GM12878 (cell line): ENCODE data around the gene TTYH3. TPM values are rescaled to one million over a fixed set of nuclear protein-coding genes. Genes with fewer than 3 reads are reported as not detected.

ENCODE experiments used
- ATAC-seq: fragments of 200-7000 bp; cut with Tn5 transposase; 3 replicates; pipeline ENCODE4 v1.9.1; 2020; ENCODE audit warnings: mild to moderate bottlenecking, moderate library complexity
- BruUV-seq: library from RNA; stranded (reverse); fragments of 400-500 nt; replicated peaks from 2 replicates; lab custom pipeline; 2021; lab: Mats Ljungman, UMichigan
- CTCF ChIA-PET: fragments of 300-600 bp; sonication (Branson Sonifier 250); formaldehyde crosslinking; extraction: SDS; loops from one replicate; lab custom pipeline; 2021; ENCODE audit warnings: inconsistent platforms; lab: Yijun Ruan, JAX
- POLR2A ChIA-PET: fragments of 350-600 bp; formaldehyde crosslinking; extraction: SDS; loops from one replicate; lab custom pipeline; 2021; ENCODE audit warnings: inconsistent platforms; lab: Charles Lee
- RAD21 ChIA-PET: fragments of 300-600 bp; sonication (Branson Sonifier 250); formaldehyde crosslinking; loops from one replicate; lab custom pipeline; 2023; ENCODE audit warnings: antibody characterized with exemption; ENCODE audit not compliant: unreplicated experiment; lab: Charles Lee
- SMC1A ChIA-PET: fragments of 300-600 bp; sonication (Branson Sonifier 250); formaldehyde crosslinking; loops from one replicate; lab custom pipeline; 2023; ENCODE audit not compliant: unreplicated experiment, uncharacterized antibody; lab: Charles Lee
- DNase-seq: peaks from one replicate; pipeline ENCODE4 v3.0.0-alpha.2; 2011; ENCODE audit warnings: low read depth, low spot score
- FAIRE-seq: peaks from 3 replicates; lab custom pipeline; 2011; peaks lifted over from hg19 to GRCh38; lab: Jason Lieb, UNC
- H2AFZ ChIP-seq: 2 replicates; pipeline ENCODE4 v1.6.0; 2011; ENCODE audit warnings: low read depth, low read length, control low read depth; ENCODE audit not compliant: control insufficient read depth
- H3K27ac ChIP-seq: 2 replicates; pipeline ENCODE4 v1.5.1; 2011; ENCODE audit warnings: control low read depth; ENCODE audit not compliant: control insufficient read depth, insufficient read depth
- H3K27me3 ChIP-seq, 2 experiments: replicated peaks in 1 of 2; 2 replicates each; pipeline versions ENCODE4 v1.6.0 to v1.6.1; 2011; ENCODE audit warnings: low read length in 1 of 2; ENCODE audit not compliant: control insufficient read depth in 2 of 2, insufficient read depth in 2 of 2
- H3K36me3 ChIP-seq, 2 experiments: 2 replicates each; pipeline ENCODE4 v1.5.1; 2011; ENCODE audit warnings: low read length in 1 of 2; ENCODE audit not compliant: control insufficient read depth in 2 of 2, insufficient read depth in 2 of 2
- H3K4me1 ChIP-seq: 2 replicates; pipeline ENCODE4 v1.6.1; 2011; ENCODE audit warnings: mild to moderate bottlenecking, low read length, moderate library complexity, mixed read lengths; ENCODE audit not compliant: control insufficient read depth, insufficient read depth
- H3K4me2 ChIP-seq: 2 replicates; pipeline ENCODE4 v1.6.0; 2011; ENCODE audit warnings: control low read depth; ENCODE audit not compliant: control insufficient read depth, insufficient read depth
- H3K4me3 ChIP-seq: fragments of 200-600 bp; sonication (generic); 2 replicates; pipeline ENCODE4 v1.5.1; 2016
- H3K79me2 ChIP-seq: 2 replicates; pipeline ENCODE4 v1.6.0; 2011; ENCODE audit warnings: low read length; ENCODE audit not compliant: control insufficient read depth, insufficient read depth
- H3K9ac ChIP-seq: 2 replicates; pipeline ENCODE4 v1.8.0; 2011; ENCODE audit warnings: low read length, control low read depth, mixed read lengths; ENCODE audit not compliant: control insufficient read depth, insufficient read depth
- H3K9me3 ChIP-seq: replicated peaks from 3 replicates; pipeline ENCODE4 v1.5.1; 2011; ENCODE audit warnings: mild to moderate bottlenecking, low read length; ENCODE audit not compliant: control insufficient read depth, insufficient read depth
- H4K20me1 ChIP-seq: 2 replicates; pipeline ENCODE4 v1.6.0; 2011; ENCODE audit not compliant: control insufficient read depth, insufficient read depth
- IRF4 ChIP-seq: IDR thresholded peaks from 2 replicates; pipeline ENCODE4 v1.6.1; 2011; ENCODE audit warnings: low read depth, low read length
- KDM1A ChIP-seq: fragments of 200-600 bp; sonication (generic); IDR thresholded peaks from 2 replicates; pipeline ENCODE4 v1.6.1; 2016; ENCODE audit warnings: borderline replicate concordance
- KLF5 ChIP-seq: fragments of 450-650 bp; IDR thresholded peaks from 2 replicates; pipeline ENCODE4 v1.6.1; 2014; ENCODE audit warnings: mild to moderate bottlenecking; ENCODE audit not compliant: partially characterized antibody
- MTA3 ChIP-seq: IDR thresholded peaks from 2 replicates; pipeline ENCODE4 v1.6.1; 2012; ENCODE audit warnings: low read length, inconsistent platforms, borderline replicate concordance
- NFYB ChIP-seq: IDR thresholded peaks from 2 replicates; pipeline ENCODE4 v1.6.1; 2011; ENCODE audit warnings: low read depth, mild to moderate bottlenecking, low read length, improper control_type of control experiment, moderate library complexity; ENCODE audit not compliant: insufficient read depth
- PAX8 ChIP-seq: fragments of 450-650 bp; IDR thresholded peaks from 2 replicates; pipeline ENCODE4 v1.6.1; 2017; ENCODE audit warnings: mild to moderate bottlenecking, moderate library complexity
- POLR2AphosphoS2 ChIP-seq: IDR thresholded peaks from 2 replicates; pipeline ENCODE4 v1.6.1; 2011; ENCODE audit warnings: low read depth, mild to moderate bottlenecking, low read length, improper control_type of control experiment, moderate library complexity
- SIX5 ChIP-seq: IDR thresholded peaks from 2 replicates; pipeline ENCODE4 v1.6.1; 2011; ENCODE audit warnings: mild to moderate bottlenecking, low read depth, low read length, moderate library complexity; ENCODE audit not compliant: severe bottlenecking
- ZNF217 ChIP-seq: fragments of 450-650 bp; IDR thresholded peaks from 2 replicates; pipeline ENCODE4 v1.6.1; 2017; ENCODE audit warnings: antibody characterized with exemption, mild to moderate bottlenecking
- WGBS: methylation state at CpG from one replicate; pipeline ENCODE4 v1.1.6; 2016; ENCODE audit warnings: low lambda C conversion rate; ENCODE audit not compliant: insufficient replicate concordance, insufficient coverage; ENCODE audit errors: missing lambda C conversion rate; 5-methylcytosine and 5-hydroxymethylcytosine counted together
- in situ Hi-C: fragments of 300-500 bp; cut with MboI; formaldehyde crosslinking; loops from 9 replicates; pipeline ENCODE4 v1.14.3; 2018; ENCODE audit warnings: mixed read lengths
- intact Hi-C: fragments of 100-400 bp; cut with micrococcal nuclease; formaldehyde crosslinking; loops from one replicate; pipeline ENCODE4 v1.14.2; 2022; ENCODE audit not compliant: unreplicated experiment
- polyA plus RNA-seq, 11 experiments: library from polyadenylated mRNA; depleted of rRNA in 4 of 11; unstranded in 6 of 11; stranded (reverse) in 5 of 11; fragments of >200 nt; fragmentation: Nextera tagmentation in 4 of 11; fragmentation: Illumina TruSeq in 1 of 11; extraction: Ambion mirVana in 4 of 11; extraction: Trizol in 1 of 11; gene quantifications; 1 replicate in 1 of 11; 2 replicates in 10 of 11; pipeline versions ENCODE4 v1.2.1 to v1.2.3, GENCODE V29; 2011 to 2016; ENCODE audit warnings: inconsistent platforms in 2 of 11, missing spikeins in 2 of 11, low read depth in 1 of 11
- total RNA-seq, 4 experiments: library from RNA; depleted of rRNA in 3 of 4; stranded (reverse); fragments of >200 nt in 3 of 4; fragmentation: Illumina TruSeq in 1 of 4; extraction: Trizol in 1 of 4; gene quantifications; 2 replicates each; pipeline versions ENCODE4 v1.2.1 to v1.2.3, GENCODE V29; 2013 to 2021
- TF ChIP-seq, protein P1 (sequence below): fragments of 450-650 bp; formaldehyde crosslinking; IDR thresholded peaks from 2 replicates; pipeline ENCODE4 v1.4.0; 2020; ENCODE audit warnings: mild to moderate bottlenecking, moderate library complexity

The TTYH3 gene
- total and polyA plus RNA-seq, 10 of the 15 experiments (the other 5 are each of a cell fraction or from before 2014, with no cell fraction given): 0.79 to 71.4 (median 10.5) TPM

DNA sequence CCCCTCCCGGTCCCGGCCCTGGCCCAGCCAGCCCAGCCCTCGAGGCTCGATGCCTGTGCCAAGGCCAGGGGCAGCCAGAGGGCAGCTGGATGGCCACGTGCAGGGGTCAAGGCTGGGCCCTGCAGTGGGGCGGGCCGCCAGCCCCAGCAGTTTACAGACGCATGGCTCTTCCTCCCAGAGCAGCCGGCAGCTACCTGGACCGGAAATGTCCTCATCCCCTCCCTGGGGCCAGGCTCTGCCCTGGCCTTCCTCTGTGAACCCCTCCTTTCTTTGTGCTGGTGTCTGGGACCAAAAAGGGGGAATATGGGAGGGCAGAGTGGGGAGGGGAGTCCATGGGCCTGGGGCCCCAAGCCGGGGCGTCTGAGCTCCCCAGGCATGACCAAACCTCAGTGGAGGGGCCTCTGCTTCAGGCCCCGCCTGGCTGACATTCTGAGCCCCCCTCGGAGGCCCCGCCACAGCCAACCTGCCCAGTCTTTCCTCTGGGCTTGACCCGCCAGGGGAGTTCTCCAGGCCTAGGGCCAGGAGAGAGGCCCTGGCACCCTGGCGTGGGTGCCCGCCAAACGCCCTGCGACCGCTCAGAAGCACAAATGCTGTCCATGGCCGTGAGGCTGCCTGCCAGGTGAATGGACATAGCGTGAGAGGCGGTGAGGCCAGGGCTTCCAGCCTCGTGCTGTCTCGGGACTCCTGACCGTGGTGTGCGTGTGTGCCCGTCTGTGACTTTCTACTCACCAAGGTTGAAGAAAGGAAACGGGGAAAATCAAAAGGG is 31.5 kb downstream of the TTYH3 start:
- Histone ChIP-seq H3K9me3 (no peaks in the 10 kb centered on the region), H3K36me3 (no peaks in the 10 kb centered on the region), H3K9ac (no peak overlapping the region), H3K4me3 (no peak overlapping the region), H3K79me2 (no peaks in the 10 kb centered on the region), H3K27ac (no peak overlapping the region), H3K27me3 (no peaks in the 10 kb centered on the region), H3K4me1 (no peaks in the 10 kb centered on the region), H2AFZ (no peak overlapping the region), H3K4me2 (no peak overlapping the region), H4K20me1 (no peaks in the 10 kb centered on the region)
- DNase-seq (no peak), ATAC-seq (no peak), FAIRE-seq (no peak)
- CTCF ChIA-PET: no interaction called here
- POLR2A ChIA-PET: interaction anchor here (0.6 kb wide), 1 partner anchor 27 kb away, joined by 4 read pairs; no protein-coding TSS in a partner anchor
- in situ Hi-C loops: no loop called here
- intact Hi-C loops: loop anchor here (10.0 kb wide), 1 partner anchor 491 kb away; no protein-coding TSS in a partner anchor
- SMC1A ChIA-PET: no interaction called here
- BruUV-seq: no TSS peak
- RAD21 ChIA-PET: no interaction called here
- WGBS: 68% methylated on average over 30 of the region's 30 CpGs
- TF ChIP-seq KLF5: no peak
- no peak for TF ChIP-seq IRF4
- TF ChIP-seq PAX8: no peak
- TF ChIP-seq ZNF217: no peak
- no peak for TF ChIP-seq POLR2AphosphoS2
- TF ChIP-seq MTA3: no peak
- TF ChIP-seq, protein P1, sequence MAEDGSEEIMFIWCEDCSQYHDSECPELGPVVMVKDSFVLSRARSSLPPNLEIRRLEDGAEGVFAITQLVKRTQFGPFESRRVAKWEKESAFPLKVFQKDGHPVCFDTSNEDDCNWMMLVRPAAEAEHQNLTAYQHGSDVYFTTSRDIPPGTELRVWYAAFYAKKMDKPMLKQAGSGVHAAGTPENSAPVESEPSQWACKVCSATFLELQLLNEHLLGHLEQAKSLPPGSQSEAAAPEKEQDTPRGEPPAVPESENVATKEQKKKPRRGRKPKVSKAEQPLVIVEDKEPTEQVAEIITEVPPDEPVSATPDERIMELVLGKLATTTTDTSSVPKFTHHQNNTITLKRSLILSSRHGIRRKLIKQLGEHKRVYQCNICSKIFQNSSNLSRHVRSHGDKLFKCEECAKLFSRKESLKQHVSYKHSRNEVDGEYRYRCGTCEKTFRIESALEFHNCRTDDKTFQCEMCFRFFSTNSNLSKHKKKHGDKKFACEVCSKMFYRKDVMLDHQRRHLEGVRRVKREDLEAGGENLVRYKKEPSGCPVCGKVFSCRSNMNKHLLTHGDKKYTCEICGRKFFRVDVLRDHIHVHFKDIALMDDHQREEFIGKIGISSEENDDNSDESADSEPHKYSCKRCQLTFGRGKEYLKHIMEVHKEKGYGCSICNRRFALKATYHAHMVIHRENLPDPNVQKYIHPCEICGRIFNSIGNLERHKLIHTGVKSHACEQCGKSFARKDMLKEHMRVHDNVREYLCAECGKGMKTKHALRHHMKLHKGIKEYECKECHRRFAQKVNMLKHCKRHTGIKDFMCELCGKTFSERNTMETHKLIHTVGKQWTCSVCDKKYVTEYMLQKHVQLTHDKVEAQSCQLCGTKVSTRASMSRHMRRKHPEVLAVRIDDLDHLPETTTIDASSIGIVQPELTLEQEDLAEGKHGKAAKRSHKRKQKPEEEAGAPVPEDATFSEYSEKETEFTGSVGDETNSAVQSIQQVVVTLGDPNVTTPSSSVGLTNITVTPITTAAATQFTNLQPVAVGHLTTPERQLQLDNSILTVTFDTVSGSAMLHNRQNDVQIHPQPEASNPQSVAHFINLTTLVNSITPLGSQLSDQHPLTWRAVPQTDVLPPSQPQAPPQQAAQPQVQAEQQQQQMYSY (CRISPR knock-in tag): no peak
- TF ChIP-seq SIX5: no peak
- no peak for TF ChIP-seq KDM1A
- TF ChIP-seq NFYB: no peak
